Amniotic epithelial cell (primary cell): Measurements from ENCODE around the gene GFY.

Source experiments
- DNase-seq: peaks from one replicate; pipeline ENCODE4 v3.0.0-alpha.2; 2010; ENCODE audit warnings: low read depth

GFY gene

GRCh38 chr19:49428547-49429451 is 3.6 kb downstream of the GFY start:
- DNase-seq: no peak

GRCh38 chr19:49430172-49430677 is 5.0 kb downstream of the GFY start:
- no peak for DNase-seq

GRCh38 chr19:49430678-49431329 is 5.6 kb downstream of the GFY start:
- no peak for DNase-seq

GRCh38 chr19:49431330-49431749 is 6.2 kb downstream of the GFY start:
- DNase-seq: no peak

GRCh38 chr19:49432141-49433073 is 7.2 kb downstream of the GFY start:
- no peak for DNase-seq

- DNase-seq: no peak
These were observed 8.2 kb downstream of the GFY start for GRCh38 chr19:49433240-49433901.

- DNase-seq: no peak
These were observed 9.9 kb downstream of the GFY start for GRCh38 chr19:49434907-49435583.

- no peak for DNase-seq
These were observed 10.5 kb downstream of the GFY start for GRCh38 chr19:49435670-49436069.

- no peak for DNase-seq
These were observed 11.3 kb downstream of the GFY start for GRCh38 chr19:49436381-49437017.

GRCh38 chr19:49437231-49437630 is 12.0 kb downstream of the GFY start:
- DNase-seq: no peak

- DNase-seq: no peak
These were observed 13.1 kb downstream of the GFY start for GRCh38 chr19:49438261-49438660.

- DNase-seq: no peak
These were observed 14.6 kb downstream of the GFY start for GRCh38 chr19:49439836-49440235.

GRCh38 chr19:49440439-49441209 is 15.4 kb downstream of the GFY start:
- DNase-seq: no peak

GRCh38 chr19:49441210-49441959 is 16.2 kb downstream of the GFY start, which contains the start of gene SLC17A7:
TSS of gene SLC17A7 (minus strand) at chr19:49441527. CDS start at chr19:49441379, 148 bp downstream.
- DNase-seq: no peak

- no peak for DNase-seq
These were observed 16.8 kb downstream of the GFY start for GRCh38 chr19:49441960-49442350.

- DNase-seq: no peak
These were observed 17.2 kb downstream of the GFY start for GRCh38 chr19:49442354-49442753.

GRCh38 chr19:49442771-49443365 is 17.7 kb downstream of the GFY start:
- DNase-seq: peak; percentile 78

- DNase-seq: peak; percentile 89
These were observed 18.3 kb downstream of the GFY start for GRCh38 chr19:49443366-49444099.
